ENCODE results near the gene PARP1.
"Not testable (repeated sequence)": the region's sequence is repeated elsewhere in the genome, so short reads cannot be mapped to it uniquely, and the experiment has no call there.

Gene PARP1

DNA sequence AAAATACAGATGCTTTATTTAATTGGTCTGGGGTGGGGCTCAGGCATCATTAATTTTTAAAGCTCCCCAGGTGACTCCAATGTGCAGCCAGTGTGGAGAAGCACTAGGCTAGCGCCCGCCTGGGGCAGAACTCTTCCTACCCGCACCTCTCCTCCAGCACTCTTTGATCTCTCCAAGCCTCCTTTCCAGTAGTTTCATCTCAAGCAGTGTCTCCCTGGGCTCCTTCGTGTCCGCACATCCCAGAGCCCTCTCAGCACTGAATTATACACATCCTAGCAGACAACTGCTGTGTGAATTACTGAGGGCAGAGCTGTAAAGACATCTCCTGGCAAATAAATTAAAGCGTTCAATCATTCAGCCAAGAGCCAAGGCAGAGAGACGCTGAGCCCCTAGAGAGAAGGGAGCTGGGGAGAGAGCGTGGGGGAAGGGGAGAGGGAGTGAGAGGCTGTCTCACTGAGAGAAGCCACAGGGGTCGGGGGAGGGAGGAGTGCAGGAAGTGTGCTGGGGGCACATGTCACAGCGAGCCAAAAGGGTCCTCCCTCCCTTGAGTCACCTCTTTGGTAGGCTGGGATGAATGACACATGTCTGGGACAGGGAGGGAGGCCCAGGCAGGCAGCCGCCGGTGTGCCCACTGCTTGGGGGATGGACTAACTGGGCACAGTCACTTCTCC, 21.0 kb upstream of the PARP1 start:
- DNase-seq, result no peak

DNA sequence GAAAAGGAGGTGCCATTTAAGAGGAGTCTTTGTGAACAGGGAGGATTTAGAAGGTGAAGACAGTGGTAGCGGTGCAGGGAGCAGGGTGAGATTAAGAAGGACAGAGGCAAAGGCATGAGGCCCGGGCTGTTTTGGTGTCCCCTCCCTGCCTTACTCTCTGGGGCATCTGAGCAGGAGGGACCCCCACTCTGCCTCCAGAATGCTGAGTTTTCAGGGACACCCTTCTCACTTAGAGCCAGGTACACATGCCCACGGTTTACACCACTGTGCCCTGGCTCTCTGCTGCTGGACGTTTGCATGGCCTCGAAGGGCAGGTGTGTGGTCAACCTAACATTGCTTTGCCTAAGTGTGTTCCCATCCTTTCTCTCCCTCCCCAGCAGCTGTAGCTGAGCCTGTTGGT, 20.5 kb upstream of the PARP1 start:
- DNase-seq, result no peak

GRCh38 chr1:226427131-226427530, 19.2 kb upstream of the PARP1 start:
- DNase-seq, result no peak

DNA sequence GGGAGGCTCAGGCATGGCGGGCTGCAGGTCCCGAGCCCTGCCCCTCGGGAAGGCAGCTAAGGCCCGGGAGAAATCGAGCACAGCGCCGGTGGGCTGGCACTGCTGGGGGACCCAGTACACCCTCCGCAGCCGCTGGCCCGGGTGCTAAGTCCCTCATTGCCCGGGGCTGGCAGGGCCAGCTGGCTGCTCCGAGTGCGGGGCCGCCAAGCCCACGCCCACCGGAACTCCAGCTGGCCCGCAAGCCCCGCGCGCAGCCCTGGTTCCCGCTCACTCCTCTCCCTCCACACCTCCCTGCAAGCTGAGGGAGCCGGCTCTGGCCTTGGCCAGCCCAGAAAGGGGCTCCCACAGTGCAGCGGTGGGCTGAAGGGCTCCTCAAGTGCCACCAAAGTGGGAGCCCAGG, 18.5 kb upstream of the PARP1 start:
- DNase-seq, result not testable (repeated sequence)

DNA sequence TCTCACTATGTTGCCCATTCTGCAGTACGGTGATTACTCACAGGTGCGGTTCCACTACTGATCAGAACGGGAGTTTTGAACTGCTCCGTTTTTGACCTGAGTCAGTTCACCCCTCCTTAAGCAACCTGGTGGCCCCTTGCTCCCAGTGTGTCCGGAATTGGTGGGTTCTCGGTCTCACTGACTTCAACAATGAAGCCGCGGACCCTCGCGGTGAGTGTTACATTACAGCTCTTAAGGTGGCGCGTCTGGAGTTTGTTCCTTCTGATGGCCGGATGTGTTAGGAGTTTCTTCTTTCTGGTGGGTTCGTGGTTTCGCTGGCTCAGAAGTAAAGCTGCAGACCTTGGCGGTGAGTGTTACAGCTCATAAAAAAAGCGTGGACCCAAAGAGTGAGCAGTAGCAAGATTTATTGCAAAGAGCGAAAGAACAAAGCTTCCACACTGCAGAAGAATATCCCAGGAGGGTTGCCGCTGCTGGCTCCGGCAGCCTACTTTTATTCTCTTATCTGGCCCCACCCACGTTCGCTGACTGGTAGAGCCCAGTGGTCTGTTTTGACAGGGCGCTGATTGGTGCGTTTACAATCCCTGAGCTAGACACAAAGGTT, 17.6 kb upstream of the PARP1 start:
- DNase-seq, result peak in 2 of 4 experiments; percentile 9 to 11

DNA sequence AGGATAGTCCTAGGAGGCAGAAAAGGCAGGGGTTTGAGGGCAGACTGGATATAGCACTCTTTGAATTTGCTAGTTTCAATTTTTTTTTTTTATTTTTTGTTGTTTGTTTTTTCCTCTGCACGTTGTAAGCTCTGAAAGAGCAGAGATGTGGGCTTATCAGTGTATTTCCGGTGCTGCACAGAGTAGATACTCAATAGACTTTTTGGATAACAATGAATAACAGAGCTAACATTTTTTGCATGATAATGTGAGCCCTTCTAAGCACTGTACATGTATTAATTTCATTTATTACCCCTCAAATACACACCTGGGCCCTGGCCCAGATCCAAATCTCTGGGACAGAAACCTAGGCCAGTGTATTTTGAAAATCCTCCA, 17.1 kb upstream of the PARP1 start:
- no peak for DNase-seq

- DNase-seq, result no peak
Measured at GRCh38 chr1:226424221-226425003, 16.5 kb upstream of the PARP1 start.

DNA sequence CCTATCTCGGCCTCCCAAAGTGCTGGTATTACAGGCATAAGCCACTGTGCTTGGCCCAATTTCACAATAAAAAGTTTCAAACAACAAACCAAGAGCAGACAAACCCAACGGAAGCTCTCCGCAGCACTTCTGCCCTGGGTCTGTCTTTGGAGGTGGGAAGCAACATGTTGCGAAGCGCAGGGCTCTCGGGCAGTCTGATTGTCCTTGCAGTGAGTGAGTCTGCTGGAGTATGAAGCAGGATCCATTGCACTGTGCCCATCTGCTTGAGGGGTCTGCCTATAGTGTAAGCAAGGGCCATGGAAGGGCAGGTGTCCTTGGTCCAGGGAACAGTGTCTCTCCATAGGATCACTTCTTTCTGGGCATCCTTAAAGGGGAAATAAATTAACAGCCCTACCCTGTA, 14.6 kb upstream of the PARP1 start:
- no peak for DNase-seq

DNA sequence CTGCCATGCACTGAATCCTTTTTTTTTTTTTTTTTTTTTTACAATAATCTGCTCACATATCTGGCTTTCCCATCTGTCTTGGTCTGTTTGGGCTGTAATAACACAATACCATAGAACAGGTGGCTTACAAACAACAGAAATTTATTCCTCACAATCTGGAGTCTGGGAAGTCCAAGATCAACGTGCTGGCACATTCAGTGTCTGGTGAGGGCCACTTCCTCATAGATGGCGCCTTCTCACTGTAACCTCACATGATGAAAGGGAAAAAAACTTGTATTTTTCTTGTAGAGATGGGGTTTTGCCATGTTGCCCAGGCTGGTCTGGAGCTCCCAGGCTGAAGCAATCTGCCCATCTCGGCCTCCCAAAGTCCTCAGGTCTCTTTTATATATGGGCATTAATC, 13.0 kb upstream of the PARP1 start:
- no peak for DNase-seq

DNA sequence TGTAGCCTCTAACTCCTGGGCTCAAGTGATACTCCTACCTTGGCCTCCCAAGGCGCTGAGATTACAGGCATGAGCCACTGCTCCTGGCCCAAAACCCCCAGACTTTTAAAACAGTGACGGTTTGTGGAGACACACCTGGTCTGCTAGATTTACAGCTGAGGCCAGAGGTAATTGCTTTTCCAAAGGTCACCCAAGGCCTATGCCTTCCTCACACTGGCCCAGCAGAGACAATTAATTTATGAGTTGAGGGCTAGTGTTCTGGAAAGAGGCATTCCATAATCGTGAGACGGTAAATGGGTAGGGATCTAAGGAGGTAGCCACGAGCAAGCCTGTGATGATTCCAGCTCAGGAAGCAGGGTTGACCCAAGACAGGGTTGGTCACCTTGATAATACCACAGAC, 12.4 kb upstream of the PARP1 start:
- no peak for DNase-seq

- no peak for DNase-seq
Measured at GRCh38 chr1:226419284-226420029, 11.6 kb upstream of the PARP1 start.

DNA sequence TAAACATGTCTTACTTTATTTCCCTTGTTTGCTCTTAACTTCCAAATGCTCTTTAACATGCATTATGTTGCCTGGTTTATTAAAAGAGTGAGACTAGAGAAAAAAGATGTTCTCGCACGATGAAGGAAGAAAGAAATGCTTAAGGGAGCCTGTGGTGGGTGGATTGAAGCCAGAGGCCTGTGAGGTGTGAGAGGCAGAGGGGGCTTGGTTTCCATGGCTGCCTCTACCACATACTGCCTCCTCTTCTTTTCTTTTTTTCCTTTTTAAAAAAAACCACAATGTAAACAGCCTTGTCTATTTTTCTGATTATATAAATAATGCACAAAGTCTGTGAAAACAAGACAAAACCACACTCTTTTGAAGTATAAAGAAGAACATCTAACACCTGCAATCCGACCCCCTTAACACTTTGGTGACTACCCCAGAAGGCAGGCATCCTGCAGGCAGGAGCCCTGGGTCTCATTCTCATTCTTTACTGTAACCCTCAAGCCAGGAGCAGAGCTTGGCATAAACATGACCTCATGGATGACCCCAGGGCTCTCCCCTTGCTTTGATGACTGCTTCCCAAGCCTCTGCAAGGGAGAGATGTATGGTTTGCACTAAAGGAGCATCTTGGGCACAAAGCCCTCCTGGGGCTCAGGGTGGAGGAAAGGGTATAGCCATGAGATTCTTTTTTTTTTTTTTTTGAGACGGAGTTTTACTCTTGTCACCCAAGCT, 10.1 kb upstream of the PARP1 start:
- DNase-seq, result no peak

- no peak for DNase-seq
Measured at GRCh38 chr1:226417350-226417749, 9.5 kb upstream of the PARP1 start.

- DNase-seq, result no peak
Measured at GRCh38 chr1:226414098-226414698, 6.3 kb upstream of the PARP1 start.

GRCh38 chr1:226411619-226412018, 3.7 kb upstream of the PARP1 start:
- DNase-seq, result no peak

DNA sequence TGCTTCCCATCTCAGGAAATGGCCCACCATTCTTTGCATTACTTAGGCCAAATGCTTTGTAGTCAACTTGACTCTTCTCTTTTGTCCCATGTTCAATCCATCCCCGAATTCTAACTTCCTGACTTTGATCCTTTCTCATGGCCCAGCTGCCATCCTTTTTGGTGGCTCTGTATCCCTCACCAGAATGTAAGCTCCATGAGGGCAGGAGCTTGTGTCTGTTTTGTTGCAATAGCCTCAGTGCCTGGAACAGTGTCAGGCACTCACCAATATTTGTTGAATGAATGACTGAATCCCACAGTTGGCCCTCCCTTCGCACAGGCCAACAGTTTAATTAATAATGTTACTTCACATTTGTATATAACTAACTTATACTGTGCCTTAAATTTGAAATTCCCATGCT, 3.1 kb upstream of the PARP1 start:
- DNase-seq, result no peak

GRCh38 chr1:226409392-226409791, 1.5 kb upstream of the PARP1 start:
- DNase-seq, result no peak

DNA sequence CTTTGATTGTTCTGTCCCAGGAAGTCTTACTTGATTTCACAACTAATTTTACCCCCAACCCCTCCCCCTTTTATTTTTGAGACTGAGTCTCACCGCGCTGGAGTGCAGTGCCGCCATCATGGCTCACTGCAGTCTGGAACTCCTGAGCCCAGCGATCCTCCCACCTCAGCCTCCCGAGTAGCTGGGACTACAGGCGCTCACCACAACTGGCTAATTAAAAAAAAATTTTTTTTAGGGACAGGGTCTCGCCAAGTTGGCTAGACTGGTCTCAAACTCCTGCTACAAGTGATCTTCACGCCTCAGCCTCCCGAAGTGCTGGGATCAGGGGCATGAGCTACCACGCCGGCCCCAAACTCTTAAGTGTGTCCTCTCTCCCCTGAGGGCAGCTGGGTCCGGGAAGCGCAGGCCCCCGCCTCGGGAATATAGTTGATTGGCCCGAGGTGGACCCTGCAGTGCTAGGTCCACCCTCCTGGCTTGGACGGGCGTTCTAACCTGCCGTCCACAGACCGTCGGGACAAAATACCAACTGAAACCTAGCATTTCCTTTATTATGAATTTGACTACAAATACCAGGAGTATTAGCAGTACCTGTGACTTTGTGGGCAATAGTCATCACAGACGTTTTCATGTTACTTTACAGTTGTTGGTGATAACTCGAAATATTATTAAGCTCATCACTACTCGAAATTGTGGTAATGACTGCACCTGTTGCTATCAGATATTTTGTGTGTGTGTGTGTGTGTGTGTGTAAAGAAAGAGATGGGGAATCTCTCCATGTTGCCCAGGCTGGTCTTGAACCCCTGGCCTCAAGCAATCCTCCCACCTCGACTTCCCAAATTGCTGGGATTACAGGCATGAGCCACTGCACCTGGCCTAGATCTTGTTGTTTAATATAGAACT, 642 bp upstream of the PARP1 start:
- no peak for DNase-seq

DNA sequence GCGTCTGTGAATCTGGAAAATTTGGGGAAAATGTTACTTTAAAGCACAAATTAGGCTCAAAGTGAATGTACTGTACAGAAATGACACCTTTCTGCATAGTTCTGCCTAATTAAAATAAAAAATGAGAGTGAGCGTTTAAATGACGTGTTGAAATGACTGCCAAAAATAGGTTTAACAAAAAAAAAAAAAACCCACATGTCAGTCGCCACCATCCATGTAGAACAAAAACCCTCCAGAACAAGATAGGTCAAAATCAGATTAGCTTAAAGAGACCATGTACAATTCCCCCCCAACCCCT, 745 bp downstream of the PARP1 start:
- no peak for DNase-seq

DNA sequence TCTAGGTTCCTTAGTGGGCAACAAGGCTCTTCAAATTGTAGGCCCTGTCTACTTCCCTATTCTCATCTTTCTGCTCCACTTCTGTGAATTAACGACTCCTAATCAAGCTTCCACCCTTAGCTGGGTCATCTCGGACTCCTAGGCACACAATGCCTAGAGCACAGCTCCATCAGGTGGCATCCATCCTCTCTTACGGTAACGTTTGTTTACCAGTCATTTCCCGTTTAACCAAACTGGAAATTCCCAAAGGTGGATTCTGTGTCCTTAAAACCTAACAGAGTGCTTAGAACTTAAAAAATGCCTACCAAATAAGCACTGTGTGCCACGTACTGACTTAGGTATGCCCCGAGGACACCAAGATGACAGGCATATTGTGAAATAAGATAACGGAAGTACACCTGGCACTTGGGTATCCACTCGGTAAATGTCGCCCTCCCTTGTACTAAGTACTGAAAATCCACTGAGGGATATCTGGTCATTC, 1.5 kb downstream of the PARP1 start:
- DNase-seq, result no peak

GRCh38 chr1:226405411-226405988, 2.4 kb downstream of the PARP1 start:
- DNase-seq, result no peak

All from activated naive CD4-positive, alpha-beta T cell (primary cell).